ENCODE results near the gene UNC79. TPM values are rescaled to one million over a fixed set of nuclear protein-coding genes. Genes with fewer than 3 reads are reported as not detected.

Gene UNC79
- total RNA-seq, 2 donors from 2014 or later: 0.78 to 3.3 TPM

DNA sequence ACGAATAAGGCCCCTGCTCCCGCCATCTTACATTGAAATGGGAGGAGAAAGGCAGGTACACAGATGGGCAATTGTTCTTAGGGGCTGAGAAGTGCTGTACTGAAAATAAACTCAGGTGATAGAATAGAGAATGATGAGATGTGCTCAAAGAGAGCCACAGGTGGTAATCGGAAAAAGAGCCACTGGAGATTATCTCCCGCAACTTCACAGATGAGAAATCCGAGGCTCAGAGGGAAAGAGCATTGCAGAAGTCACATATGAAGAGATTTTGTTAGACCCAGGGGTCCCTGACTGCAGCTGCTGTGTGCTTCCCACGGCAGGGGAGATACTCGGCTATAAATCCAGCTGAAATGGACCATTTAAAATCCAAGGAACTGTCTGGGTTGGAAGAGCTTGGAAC is 283.9 kb downstream of the UNC79 start:
- no peaks in the 10 kb centered on the region for H3K36me3 ChIP-seq (replicated peaks in 1 of 2; ENCODE audit: insufficient read depth in 1 of 2, low read depth in 2 of 2)
- ATAC-seq: no peak
- no peak overlapping the region for H3K4me3 ChIP-seq
- WGBS, 2 donors: 43 to 44% methylated on average over 7 of the region's 7 CpGs
- intact Hi-C loops (cut with DNase I): no loop called here
- H3K27ac ChIP-seq: no peak overlapping the region
- H3K4me1 ChIP-seq: no peaks in the 10 kb centered on the region
- no peaks in the 10 kb centered on the region for H3K27me3 ChIP-seq
- TF ChIP-seq POLR2A (IDR thresholded peaks at IDR 0.05): no peak
- TF ChIP-seq, protein P1, sequence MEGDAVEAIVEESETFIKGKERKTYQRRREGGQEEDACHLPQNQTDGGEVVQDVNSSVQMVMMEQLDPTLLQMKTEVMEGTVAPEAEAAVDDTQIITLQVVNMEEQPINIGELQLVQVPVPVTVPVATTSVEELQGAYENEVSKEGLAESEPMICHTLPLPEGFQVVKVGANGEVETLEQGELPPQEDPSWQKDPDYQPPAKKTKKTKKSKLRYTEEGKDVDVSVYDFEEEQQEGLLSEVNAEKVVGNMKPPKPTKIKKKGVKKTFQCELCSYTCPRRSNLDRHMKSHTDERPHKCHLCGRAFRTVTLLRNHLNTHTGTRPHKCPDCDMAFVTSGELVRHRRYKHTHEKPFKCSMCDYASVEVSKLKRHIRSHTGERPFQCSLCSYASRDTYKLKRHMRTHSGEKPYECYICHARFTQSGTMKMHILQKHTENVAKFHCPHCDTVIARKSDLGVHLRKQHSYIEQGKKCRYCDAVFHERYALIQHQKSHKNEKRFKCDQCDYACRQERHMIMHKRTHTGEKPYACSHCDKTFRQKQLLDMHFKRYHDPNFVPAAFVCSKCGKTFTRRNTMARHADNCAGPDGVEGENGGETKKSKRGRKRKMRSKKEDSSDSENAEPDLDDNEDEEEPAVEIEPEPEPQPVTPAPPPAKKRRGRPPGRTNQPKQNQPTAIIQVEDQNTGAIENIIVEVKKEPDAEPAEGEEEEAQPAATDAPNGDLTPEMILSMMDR (IDR thresholded peaks at IDR 0.05): no peak
- no peak for DNase-seq
- no peaks in the 10 kb centered on the region for H3K9me3 ChIP-seq

DNA sequence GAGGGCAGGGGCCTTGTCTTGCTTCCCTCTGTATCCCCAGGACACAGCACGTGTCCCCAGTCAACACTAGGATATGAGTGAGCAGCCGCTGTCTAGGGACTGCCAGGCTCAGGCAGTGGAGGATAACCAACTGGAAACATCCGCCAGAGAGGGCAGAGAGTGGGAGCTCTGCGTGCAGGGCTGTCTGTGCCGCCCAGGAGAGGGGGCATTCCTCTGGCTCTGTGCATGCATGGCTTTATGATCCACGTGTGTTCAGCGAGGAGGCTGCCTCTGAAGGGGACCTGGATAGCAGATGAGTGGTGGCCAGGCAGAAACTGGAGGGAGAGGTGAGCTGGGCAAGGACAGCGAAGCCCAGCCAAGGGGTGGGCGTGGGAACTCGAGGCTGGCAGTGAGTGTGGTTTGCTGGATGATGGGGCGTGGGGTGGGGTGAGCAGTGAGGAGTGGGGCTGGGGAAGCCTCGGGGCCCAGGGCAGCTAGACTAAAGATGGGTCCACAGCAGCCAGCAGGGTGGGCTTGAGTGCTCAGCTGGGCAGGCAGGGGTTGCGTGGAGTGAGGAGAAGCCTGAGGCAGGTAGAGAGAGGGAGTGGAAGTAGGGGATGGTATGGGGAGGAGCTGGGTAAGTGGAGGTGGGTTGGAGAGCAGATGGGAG is 284.7 kb downstream of the UNC79 start:
- no peak for DNase-seq
- TF ChIP-seq POLR2A (IDR thresholded peaks at IDR 0.05): no peak
- TF ChIP-seq, protein P1 (IDR thresholded peaks at IDR 0.05): no peak

DNA sequence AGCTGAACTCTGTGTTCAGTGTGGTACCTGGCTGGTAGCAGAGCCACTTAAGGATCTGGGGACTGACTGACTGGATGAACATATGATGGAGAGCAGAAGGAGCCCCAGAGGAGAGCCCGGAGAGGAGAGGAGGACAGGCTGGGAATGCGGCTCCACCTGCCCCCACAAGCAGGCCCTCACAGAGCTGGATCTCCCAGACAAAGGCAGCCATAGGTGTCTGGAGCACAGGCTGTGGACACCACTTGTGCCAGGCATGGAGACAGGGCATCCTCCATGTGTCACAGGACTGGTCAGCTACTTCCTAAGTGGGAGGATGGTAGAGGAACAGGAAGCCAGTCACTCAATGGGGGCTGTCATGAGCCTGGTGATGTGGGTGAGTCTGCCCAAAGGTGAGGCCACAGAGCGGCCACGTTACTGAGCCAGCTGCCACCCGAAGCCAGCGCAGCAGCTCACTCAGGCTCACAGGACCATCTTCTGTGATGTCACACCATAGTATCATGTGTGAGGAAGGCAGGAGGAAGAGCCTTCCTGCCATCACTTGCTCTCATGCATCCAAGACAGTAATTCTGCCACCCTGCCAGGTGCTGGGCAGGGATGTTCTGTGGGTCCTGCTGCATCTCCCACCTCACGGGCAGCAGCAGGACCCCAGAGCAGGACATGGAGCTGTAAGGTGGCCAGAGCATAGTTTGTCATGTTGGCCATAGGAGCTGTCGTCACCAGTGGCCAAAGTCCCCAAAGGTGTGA is 285.4 kb downstream of the UNC79 start:
- Histone ChIP-seq H3K4me1 (no peaks in the 10 kb centered on the region), H3K36me3 (replicated peaks in 1 of 2; ENCODE audit: insufficient read depth in 1 of 2, low read depth in 2 of 2) (no peaks in the 10 kb centered on the region), H3K27me3 (no peaks in the 10 kb centered on the region), H3K27ac (no peak overlapping the region), H3K4me3 (no peak overlapping the region), H3K9me3 (no peaks in the 10 kb centered on the region)
- ATAC-seq (no peak), DNase-seq (no peak)
- WGBS, 2 donors: 54 to 72% methylated on average over 3 to 8 of the region's 8 CpGs
- TF ChIP-seq, protein P1 (IDR thresholded peaks at IDR 0.05): no peak
- TF ChIP-seq POLR2A (IDR thresholded peaks at IDR 0.05): no peak
- intact Hi-C loops (cut with DNase I): no loop called here

More for the DNA sequence above, 284.7 kb downstream of the UNC79 start:
- intact Hi-C loops (cut with DNase I): no loop called here
- WGBS, 2 donors: 55 to 57% methylated on average over 12 to 13 of the region's 13 CpGs
- H3K4me1 ChIP-seq: no peaks in the 10 kb centered on the region
- no peaks in the 10 kb centered on the region for H3K36me3 ChIP-seq (replicated peaks in 1 of 2; ENCODE audit: insufficient read depth in 1 of 2, low read depth in 2 of 2)
- H3K4me3 ChIP-seq: no peak overlapping the region
- no peaks in the 10 kb centered on the region for H3K9me3 ChIP-seq
- H3K27ac ChIP-seq: no peak overlapping the region
- no peaks in the 10 kb centered on the region for H3K27me3 ChIP-seq
- ATAC-seq: no peak

DNA sequence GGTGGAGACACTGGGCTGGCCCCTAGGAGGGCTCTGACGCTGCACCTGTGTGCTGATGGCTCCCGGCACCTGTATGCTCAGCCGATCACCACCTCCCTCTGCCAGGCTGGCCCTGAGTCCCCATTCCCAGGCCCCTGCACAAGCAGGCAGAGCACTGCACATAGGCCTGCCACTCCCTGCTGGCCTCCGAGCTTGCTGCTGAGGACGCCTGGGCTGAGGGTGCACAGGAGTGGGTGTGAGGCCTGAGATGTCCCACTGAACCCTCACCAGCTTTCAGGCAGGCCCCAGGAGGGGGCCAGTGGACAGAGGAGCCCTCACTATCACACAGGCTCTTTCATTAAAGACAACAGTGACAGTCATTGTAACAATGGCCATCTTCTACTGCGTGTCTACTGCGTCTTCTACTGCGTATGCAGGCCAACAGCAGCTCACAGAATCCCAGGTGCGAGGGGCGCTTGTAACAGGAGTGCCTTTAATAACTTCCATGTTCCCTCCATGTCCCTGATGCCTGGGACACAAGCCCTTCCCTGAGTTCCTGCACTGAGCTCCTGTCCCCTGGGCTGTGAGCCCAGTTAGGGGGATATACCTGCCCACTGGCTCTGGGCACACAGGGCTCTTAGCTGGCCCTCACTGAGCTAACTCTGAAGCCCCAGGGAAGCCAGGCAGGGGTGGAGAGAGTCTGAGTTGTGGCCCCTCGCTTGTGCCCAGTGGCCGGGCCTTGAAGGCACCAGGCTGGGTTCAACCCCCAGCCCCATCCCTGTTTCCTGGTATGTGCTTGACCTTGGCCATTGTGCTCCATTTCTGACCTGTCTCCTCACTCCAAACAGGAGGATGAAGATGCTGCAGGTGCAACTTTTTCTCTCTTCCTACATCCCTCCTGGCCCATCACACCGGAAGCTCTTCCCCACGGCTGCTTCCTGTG is 286.3 kb downstream of the UNC79 start:
- no peak overlapping the region for H3K27ac ChIP-seq
- no peaks in the 10 kb centered on the region for H3K36me3 ChIP-seq (replicated peaks in 1 of 2; ENCODE audit: insufficient read depth in 1 of 2, low read depth in 2 of 2)
- no peak for TF ChIP-seq POLR2A (IDR thresholded peaks at IDR 0.05)
- TF ChIP-seq, protein P1 (IDR thresholded peaks at IDR 0.05): no peak
- DNase-seq (no peak), ATAC-seq (no peak)
- intact Hi-C loops (cut with DNase I): no loop called here
- no peak overlapping the region for H3K4me3 ChIP-seq
- H3K4me1 ChIP-seq: no peaks in the 10 kb centered on the region
- H3K9me3 ChIP-seq: no peaks in the 10 kb centered on the region
- H3K27me3 ChIP-seq: no peaks in the 10 kb centered on the region
- WGBS, 2 donors: 82 to 87% methylated on average over 9 to 14 of the region's 14 CpGs
